HG03521 (cell line): ENCODE measurements around the gene CEP170B.

ENCODE experiments used
- ATAC-seq: cut with Tn5 transposase; IDR thresholded peaks from one replicate; pipeline ENCODE4 v1.9.1; 2021; ENCODE audit warnings: mild to moderate bottlenecking, moderate library complexity; ENCODE audit not compliant: unreplicated experiment

CEP170B gene

DNA sequence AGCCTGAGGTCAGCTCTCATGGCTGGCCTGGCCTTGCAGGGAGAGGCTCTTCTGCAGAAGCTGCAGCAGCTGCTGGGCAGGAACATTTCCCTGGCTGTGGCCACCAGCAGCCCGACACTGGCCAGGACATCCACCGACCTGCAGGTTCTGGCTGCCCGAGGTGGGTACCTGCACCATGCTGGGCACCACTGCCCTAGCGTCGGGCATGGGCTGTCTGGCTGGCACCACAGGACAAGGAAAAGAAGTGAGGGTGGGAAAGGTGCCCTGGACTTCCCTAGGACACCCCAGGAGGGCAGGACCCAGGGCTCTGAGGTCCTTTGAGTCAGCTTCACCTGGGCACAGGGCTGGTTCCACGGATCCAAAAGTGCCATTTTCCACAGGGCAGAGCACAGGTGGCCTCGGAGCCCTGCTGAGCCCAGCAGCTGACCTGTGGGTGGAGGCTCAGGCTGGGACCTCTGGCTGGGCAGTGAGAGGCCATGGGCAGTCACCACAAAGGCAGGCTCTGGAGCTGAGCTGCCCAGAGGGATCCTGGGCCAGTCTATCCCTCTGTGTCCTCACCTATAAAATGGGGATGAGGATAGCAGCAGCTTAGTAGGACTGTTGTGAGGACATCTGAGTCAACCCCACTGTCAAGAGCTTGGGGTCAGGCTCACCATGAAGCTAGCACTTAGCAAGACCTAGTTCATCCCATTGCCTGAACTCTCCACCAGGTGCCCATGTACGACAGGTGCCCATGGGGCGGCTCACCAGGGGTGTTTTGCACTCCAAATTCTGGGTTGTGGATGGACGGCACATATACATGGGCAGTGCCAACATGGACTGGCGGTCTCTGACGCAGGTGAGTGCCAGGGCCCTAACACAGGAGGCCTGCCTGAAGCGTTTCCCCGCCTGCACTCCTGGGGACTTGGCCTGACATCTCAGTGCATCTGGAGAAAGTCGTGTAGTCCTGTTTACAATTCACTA, 64.5 kb downstream of the CEP170B start:
- ATAC-seq, result no peak

DNA sequence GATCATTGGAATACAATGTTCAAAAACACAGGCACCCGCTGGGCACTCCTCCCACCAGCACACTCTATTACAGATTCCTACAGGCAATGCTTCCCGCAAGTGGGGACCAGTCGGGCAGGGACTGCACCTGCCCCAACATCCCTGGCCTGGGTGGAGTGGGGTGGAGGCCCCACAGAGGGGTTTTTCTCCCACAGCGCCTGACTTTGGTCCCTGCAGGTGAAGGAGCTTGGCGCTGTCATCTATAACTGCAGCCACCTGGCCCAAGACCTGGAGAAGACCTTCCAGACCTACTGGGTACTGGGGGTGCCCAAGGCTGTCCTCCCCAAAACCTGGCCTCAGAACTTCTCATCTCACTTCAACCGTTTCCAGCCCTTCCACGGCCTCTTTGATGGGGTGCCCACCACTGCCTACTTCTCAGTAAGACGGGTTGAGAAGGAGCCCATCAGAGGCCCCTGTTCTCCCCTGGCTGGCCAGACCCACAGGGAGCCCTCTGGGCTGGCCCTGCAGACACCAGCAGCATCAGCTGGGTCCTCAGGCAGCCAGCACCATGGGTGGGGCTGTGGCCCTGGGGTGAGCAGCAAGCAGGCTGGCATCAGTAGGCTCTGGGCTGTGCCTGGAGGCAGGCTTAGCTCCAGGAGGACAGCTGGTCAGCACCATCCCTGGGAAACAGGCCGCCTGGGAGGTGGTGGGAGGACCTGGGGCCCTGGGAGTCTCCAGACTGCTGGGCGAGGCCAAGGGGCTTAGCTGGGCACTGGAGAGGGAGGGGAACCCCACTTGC, 65.6 kb downstream of the CEP170B start:
- no peak for ATAC-seq

DNA sequence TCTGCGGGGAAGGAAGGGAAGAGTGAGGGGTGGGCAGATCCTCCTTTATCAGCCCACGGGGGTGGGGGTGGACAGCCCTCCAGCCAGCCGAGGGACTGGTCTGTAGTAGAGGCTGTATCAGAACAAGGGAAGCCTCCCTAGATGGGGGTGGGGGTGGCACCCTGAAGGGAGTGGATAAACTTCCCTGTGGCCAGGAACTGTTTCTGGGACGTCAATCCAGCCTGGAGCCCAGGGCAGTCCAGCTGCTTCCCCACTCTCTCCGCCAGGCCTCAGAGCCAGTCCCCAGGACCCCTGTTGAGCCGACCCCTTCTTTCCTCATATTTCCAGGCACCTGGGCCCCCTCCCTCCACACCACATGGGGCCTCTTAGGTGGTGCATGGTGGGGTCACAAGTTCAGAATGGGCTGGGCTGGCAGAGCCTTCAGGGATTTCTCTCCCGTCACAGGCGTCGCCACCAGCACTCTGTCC, 66.3 kb downstream of the CEP170B start:
- no peak for ATAC-seq

DNA sequence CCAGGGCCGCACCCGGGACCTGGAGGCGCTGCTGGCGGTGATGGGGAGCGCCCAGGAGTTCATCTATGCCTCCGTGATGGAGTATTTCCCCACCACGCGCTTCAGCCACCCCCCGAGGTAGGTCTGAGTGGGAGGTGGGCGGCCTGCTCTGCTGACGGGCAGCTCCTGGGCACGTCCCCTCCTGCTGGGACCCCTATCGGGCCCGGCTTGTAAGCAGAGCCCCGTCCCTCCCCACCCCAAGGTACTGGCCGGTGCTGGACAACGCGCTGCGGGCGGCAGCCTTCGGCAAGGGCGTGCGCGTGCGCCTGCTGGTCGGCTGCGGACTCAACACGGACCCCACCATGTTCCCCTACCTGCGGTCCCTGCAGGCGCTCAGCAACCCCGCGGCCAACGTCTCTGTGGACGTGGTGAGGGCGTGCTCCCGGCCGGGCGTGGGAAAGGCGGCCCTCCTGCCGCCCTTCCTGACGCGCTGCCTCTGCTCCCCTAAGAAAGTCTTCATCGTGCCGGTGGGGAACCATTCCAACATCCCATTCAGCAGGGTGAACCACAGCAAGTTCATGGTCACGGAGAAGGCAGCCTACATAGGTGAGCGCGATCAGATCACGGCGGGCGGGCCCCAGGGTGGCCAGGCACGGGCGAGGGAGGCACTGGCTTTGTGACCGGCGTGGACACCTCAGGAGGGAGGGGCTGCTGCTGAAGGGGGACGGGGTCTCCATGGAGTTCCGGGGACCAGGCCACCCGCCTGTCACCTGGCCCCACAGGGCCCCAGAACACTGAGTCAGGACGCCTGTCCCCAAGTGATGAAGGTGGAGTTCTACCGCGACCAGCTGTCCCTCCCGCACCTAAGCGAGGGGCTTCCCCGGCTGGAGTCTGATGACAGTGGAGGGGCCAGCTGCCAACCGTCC, 67.0 kb downstream of the CEP170B start:
- no peak for ATAC-seq

DNA sequence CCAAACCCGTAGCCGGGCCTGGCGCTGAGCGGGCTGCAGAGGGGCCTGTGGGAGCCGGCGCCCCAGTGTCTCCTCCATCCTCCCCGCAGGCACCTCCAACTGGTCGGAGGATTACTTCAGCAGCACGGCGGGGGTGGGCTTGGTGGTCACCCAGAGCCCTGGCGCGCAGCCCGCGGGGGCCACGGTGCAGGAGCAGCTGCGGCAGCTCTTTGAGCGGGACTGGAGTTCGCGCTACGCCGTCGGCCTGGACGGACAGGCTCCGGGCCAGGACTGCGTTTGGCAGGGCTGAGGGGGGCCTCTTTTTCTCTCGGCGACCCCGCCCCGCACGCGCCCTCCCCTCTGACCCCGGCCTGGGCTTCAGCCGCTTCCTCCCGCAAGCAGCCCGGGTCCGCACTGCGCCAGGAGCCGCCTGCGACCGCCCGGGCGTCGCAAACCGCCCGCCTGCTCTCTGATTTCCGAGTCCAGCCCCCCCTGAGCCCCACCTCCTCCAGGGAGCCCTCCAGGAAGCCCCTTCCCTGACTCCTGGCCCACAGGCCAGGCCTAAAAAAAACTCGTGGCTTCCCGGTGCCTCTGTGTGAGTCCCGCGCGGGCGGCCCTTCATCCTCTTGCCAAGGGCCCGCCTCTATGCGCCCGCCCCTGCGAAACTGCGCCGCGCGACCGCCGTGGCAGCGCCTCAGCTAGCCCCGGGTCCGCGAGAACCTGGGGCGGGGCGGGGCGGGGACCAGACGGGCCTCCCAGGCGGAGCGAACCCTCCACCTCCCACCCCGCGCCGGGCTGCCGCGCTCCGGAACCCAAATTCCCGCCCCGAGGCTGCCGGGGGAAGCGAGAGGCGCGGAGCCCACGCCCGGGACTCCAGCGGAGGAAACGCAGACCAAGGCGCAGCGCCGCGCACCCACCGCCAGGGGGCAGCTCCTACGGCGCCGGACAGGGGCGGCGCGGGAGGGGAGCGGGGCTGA, 67.9 kb downstream of the CEP170B start:
- ATAC-seq, result no peak

DNA sequence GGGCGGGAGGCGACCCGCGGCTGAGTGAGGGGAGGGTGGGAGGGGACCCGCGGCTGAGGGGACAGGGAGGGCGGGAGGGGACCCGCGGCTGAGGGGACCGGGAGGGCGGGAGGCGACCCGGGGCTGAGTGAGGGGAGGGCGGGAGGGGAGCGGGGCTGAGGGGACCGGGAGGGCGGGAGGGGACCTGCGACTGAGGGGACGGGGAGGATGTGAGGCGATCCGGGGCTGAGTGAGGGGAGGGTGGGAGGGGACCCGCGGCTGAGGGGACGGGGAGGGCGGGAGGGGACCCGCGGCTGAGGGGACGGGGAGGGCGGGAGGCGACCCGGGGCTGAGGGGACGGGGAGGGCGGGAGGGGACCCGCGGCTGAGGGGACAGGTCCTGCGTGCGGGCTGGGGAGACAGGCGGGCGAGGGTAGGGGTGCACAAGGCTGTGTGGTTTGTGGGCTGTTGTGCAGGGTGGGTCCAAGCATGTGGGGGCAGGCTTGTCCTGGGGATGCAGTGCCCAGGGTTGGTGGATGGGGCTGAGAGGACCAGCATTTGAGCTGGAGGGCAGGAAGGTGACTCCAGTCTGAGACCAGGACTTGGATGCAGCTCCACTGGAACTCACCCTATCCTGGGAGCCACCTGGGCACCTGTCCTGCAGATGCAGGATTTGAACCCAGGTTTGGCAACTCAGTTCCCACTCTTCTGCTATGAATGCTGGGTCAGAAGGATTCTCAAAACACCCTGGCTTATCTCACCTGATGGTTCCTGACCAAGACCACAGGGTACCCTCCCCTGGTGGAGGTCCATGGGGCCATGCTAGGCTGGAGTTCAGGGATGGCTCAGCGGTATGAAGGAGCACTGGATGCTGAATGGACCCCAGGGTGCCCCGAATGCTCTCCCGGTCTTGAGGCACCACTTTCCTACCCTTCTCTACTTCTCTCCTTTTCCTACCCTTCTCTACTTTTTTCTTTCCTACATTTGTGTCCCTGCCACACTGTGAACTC, 69.0 kb downstream of the CEP170B start:
- no peak for ATAC-seq

DNA sequence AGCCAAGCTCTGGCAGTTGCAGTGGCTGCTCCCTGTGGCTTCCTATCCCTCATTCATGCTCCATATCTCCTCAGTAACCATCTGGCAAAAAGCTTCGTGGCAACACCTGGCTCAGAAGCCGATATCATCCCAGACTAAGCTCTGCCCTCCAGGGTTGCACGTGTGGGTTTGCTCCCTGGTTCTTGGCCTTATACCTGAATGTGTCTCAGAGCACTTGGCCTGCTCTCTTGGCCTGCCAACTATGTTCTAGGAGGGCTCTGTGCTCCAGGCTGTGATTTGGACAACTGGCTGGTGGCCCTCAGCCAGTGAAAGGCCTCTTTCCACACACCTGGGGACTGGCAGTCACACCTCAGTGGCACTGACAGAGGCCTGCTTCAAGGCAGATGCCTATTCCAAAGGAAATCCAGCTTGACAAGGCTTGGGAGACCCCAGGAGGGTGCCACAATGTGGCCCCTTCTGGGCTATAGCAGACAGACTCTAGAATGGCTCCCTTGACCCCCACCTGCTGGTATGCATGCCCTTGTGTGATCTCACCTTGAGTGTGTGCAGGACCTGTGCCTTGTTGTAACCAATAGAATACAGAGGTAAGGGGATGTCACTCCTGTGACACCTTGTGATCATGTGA, 70.1 kb downstream of the CEP170B start:
- no peak for ATAC-seq

DNA sequence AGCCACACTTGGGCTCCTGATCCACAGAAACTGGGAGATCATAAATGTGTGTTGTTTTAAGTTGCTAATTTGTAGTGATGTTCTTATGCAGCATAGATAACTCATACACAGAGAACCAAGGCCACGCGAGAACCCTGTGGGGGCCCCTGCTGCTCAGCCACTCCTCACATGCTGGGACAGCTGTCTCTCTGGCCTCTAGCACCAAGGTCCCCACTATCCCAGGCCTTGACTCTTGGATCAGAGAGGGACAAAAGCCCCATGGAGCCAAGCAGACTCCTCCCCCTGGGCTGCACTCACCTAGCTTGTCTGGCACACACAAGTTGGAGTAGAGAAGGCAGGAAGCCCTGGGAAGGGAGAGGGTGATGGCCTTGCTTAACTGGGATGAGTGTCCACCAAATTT, 70.9 kb downstream of the CEP170B start:
- ATAC-seq, result no peak

DNA sequence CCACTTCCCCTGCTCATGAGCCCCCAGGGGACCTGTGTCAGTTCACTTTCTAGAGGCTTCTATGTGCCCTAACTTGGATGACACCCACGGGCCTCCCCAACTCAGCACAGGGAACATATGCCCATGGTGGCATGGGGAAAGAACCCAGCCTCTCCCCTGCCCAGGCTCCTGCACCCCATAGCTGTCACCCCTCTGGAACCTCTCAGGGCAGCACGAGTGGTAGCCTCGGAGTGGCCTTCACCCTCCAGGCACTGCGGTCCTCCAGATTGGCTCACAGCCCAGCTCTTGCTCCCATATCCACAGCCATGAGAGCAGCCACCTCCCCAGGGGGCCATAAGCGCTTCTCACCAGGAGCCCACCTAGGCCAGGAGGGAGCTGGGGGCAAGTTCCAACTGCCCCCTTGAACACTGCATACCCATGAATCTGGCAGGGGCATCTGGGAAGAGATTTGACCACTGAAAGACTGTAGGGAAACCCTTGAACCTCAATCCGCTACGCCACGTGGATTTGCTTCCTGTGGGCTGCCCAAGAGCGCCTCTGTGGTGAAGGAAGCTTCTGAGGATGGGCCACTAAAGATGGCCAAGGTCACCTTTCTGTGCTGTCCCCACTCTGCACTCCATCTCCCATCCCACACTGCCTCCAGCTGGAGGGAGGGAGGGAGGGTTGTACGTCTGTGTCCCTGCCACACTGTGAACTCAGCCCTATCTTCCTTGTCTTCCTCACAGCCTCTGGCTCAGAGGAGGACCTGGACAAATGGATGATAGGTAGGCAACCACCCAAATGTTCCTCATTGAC, 71.5 kb downstream of the CEP170B start:
- ATAC-seq, result no peak

DNA sequence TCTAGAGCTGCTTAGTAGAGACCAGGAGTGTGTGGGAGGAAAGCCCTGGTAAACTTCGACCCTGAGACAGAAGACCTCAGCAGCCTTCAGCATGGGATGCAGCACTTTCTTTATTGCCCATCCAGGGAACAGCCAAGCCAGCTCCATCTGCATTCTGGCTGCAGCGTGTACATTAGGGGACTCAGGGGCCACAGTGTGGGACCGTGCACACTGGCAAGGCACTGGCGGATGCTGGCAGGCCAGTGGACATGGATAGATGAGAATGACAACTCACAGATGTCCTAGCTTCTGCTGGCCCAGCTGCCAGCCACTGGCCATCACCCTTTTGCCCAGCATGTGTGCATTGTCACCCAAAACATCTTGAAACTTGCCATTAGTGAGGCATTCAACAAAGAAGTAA, 72.1 kb downstream of the CEP170B start:
- ATAC-seq, result no peak

DNA sequence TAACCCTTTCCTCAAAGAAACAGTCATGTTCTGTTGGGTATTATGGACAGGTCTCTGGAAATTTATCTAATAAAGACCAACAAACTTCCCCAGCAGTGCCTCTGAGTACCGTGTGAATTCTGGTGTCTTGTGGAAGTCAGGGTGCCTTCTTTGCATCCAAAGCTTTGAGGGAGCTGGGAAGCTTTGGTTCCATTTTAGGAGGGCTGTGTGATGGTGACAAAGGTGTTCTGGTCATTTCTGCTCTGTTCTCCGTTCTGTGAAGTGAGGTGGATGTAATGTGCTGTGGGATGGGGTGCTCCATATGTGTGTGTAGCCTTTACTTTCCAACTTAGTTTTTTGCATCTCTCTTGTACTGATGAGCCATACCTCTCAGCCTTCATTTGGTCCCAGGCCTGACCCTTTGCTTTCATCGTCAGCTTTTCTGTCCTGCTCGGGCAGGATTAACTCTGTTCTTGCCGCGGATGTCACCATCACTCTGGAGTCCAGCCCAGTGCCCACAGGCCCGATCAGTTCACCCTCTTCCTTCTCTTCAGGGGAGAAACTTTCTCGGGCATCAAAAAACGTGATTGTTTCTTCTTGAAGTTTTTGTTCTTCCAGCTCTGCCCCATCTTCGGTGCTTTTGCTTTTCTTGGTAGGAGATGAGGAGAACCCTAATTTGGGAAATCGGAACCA, 72.8 kb downstream of the CEP170B start:
- ATAC-seq, result no peak

DNA sequence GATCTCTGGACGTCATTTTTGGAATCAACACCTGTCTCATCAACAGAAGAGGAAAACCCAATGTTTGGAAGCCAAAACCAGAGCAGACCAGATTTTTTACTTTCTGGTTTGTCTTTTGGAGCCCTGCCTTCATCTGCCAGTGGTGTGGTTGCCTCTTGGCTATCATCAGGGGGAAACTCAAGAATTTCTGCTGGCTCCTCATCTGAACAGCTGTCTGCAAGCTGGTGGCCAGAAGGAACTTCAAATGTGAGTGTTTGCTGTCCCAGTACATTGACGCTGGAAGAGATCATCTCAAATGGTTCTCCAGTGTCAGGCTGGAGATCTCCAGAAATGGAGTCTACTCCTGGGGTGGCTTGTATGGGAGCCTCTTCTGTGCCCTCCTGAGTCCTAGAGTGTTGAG, 73.4 kb downstream of the CEP170B start:
- ATAC-seq, result no peak

DNA sequence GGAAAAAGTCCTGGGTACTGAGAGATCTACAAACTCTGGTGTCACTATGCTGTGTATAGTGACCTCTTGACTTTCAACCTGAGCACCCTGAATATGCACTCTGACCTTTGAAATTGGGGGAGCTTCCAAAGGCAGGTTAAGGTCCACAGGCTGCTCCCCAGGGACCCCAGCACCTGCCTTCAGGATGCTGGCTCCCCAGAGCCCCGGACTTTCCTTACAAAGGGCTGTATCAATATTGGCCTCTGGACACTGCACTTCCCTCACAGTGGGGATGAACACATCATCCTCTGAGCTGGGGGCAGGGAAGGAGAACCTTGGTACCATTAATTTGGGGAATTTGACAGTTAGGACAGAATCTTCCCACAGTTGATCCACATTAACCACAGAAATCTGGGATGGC, 73.9 kb downstream of the CEP170B start:
- no peak for ATAC-seq

DNA sequence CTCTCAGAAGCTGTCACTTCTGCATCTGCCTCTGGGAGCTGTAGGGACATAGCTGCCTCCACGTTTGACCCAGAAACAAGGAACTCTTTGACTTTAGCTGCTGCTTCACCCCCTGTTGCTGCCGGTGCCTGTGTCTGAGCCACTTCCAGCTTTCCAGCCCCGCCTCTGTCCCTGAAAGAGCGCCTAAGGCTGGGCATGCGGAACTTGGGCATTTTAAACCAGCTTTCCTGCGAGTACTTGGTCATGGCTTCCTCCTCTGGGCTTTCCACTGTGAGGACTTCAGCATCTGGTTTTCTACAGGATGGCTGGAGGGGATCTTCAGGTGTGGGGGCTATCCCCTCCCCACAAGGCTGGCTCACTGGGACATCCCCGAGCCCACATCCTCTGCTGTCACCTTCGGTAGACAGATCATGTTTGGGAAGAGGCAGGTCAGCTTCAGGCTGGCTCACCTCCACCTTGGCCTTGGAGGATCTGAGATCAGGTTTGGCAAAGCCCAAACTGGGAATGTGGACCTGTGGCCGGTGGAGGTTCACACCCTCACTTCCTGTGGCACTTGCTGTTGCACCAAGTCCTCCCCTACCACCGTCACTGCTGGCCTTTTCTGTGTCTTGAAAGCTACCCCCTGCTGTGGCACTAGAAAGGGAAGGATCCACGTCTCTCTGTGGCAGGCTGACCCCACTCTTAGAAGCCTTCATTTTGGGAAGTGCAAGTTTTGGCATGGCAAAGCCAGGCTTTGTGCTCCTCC, 74.8 kb downstream of the CEP170B start:
- no peak for ATAC-seq

DNA sequence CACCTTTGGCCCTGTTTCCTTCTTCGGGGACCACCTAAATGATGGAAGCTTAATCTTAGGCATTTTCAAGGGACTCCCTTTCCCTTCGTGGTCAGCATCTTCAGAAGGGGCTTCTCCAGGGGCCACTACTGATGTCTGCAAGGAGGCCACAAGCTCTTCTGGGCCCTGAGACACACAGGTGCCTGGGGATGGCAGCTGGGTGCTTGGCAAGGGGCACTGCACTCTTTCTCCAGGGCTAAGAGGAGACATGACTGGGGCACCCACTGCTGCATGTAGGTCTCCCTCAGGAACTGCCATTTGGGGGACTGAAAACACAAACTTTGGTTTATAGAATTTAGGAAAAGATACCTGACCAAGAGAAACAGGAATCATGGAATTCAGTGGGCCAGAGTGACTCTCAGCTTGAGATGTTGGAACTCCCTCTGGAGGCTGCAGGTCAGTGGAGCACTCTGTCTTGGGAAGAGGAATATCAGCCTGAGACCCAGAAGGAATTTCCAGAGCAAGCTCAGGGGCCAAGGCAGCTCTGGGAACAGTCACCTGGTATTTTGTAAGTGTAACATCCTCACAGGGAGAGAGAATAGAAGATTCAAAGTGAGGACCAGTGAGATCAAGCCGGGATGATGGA, 75.6 kb downstream of the CEP170B start:
- ATAC-seq, result no peak
